Gastroesophageal sphincter (tissue), 4 donors: ENCODE measurements around the gene LIN7C. TPM values are rescaled to one million over a fixed set of nuclear protein-coding genes. Genes with fewer than 3 reads are reported as not detected.

Experiments
- ATAC-seq: fragments of 150-250 bp; one replicate; pipeline ENCODE4 v1.9.1; 2016; ENCODE audit warnings: mild to moderate bottlenecking, moderate library complexity
- H3K27ac ChIP-seq, 4 donors: fragments of 200-600 bp; sonication (generic) in 3 of 4; 1 replicate in 3 of 4; 2 replicates in 1 of 4; pipeline ENCODE4 v1.5.1; 2016 to 2019
- H3K27me3 ChIP-seq: fragments of 200-600 bp; sonication (generic); one replicate; pipeline ENCODE4 v1.5.1; 2019
- H3K36me3 ChIP-seq, 2 donors: fragments of 200-600 bp; sonication (generic); one replicate each; pipeline ENCODE4 v1.5.1; 2019; ENCODE audit warnings: control low read depth in 1 of 2
- H3K4me1 ChIP-seq, 3 donors: fragments of 200-600 bp; sonication (generic); 1 replicate in 2 of 3; 2 replicates in 1 of 3; pipeline ENCODE4 v1.5.1; 2016 to 2019; ENCODE audit warnings: control low read depth in 2 of 3
- H3K4me3 ChIP-seq, 2 donors: fragments of 200-600 bp; sonication (generic); one replicate each; pipeline ENCODE4 v1.5.1; 2019; ENCODE audit warnings: mild to moderate bottlenecking in 1 of 2, moderate library complexity in 1 of 2
- H3K9me3 ChIP-seq, 3 donors: fragments of 200-600 bp; sonication (generic); one replicate each; pipeline ENCODE4 v1.5.1; 2017 to 2019; ENCODE audit warnings: control low read depth in 2 of 3
- EP300 ChIP-seq: sonication (generic); formaldehyde crosslinking; IDR thresholded peaks from one replicate; pipeline ENCODE4 v1.6.1; 2017; ENCODE audit warnings: antibody characterized with exemption, mild to moderate bottlenecking
- POLR2A ChIP-seq, 2 donors: fragments of 450-650 bp; IDR thresholded peaks; one replicate each; pipeline ENCODE4 v1.6.1; 2017; ENCODE audit warnings: antibody characterized with exemption in 2 of 2, mild to moderate bottlenecking in 2 of 2, moderate library complexity in 1 of 2
- POLR2AphosphoS5 ChIP-seq: sonication (generic); formaldehyde crosslinking; IDR thresholded peaks from one replicate; pipeline ENCODE4 v1.6.1; 2017; ENCODE audit warnings: antibody characterized with exemption
- WGBS, 2 donors: methylation state at CpG; one replicate each; pipeline ENCODE4 v1.1.5; 2018; ENCODE audit warnings: low coverage in 1 of 2; 5-methylcytosine and 5-hydroxymethylcytosine counted together
- small RNA-seq, 4 donors: library from RNA; depleted of rRNA; stranded (forward); fragments of <200 nt; gene quantifications; one replicate each; pipeline ENCODE3, GENCODE V24; 2016
- total RNA-seq, 4 donors: library from RNA; depleted of rRNA; stranded (reverse); fragments of >200 nt; gene quantifications; one replicate each; pipeline ENCODE4 v1.1.0, GENCODE V29; 2016
- TF ChIP-seq, protein P1 (sequence below), 4 experiments: fragments of 200-600 bp in 2 of 4; fragments of 450-650 bp in 2 of 4; sonication (generic) in 1 of 4; IDR thresholded peaks; one replicate each; pipeline ENCODE4 v1.5.1; 2017 to 2019; ENCODE audit warnings: antibody characterized with exemption in 4 of 4, mild to moderate bottlenecking in 2 of 4, moderate library complexity in 2 of 4

The LIN7C gene
- total RNA-seq, 4 donors from 2014 or later = 37.6 to 56.2 (median 51.1) TPM

DNA sequence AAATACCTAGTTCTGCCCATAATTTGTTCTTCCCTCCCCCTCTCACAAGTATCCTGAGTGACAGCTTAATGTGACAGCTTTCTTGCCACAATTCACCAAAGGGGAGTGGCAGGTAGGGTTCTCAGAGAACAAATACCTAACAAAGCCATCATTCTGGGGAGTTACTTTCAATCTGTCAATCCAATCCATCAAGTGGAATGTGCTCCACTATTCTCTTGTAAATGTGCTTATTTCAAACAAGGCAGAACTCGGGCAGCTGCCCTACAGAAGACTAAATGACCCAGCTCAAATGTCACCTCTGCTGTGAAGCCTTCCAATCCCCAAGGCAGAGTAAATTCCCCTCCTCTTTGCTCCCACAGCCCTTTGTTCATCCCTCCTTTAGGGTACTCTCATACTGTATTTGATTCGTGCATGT is 61.8 kb downstream of the LIN7C start:
- Histone ChIP-seq H3K9me3 (no peaks in the 10 kb centered on the region), H3K27me3 (no peaks in the 10 kb centered on the region), H3K4me1 (peaks cover 0 to 21% (median 0%) of the 10 kb centered on the region in 3 donors), H3K36me3 (no peaks in the 10 kb centered on the region), H3K27ac (no peak overlapping the region), H3K4me3 (no peak overlapping the region)
- 71% methylated on average over 2 of the region's 2 CpGs; no CpG with 5 or more reads in 1 of the 2 donors for WGBS, 2 donors
- no peak for ATAC-seq
- TF ChIP-seq POLR2AphosphoS5 (no peak), POLR2A (IDR thresholded peaks at IDR 0.05) (no peak), EP300 (no peak)
- TF ChIP-seq, protein P1, sequence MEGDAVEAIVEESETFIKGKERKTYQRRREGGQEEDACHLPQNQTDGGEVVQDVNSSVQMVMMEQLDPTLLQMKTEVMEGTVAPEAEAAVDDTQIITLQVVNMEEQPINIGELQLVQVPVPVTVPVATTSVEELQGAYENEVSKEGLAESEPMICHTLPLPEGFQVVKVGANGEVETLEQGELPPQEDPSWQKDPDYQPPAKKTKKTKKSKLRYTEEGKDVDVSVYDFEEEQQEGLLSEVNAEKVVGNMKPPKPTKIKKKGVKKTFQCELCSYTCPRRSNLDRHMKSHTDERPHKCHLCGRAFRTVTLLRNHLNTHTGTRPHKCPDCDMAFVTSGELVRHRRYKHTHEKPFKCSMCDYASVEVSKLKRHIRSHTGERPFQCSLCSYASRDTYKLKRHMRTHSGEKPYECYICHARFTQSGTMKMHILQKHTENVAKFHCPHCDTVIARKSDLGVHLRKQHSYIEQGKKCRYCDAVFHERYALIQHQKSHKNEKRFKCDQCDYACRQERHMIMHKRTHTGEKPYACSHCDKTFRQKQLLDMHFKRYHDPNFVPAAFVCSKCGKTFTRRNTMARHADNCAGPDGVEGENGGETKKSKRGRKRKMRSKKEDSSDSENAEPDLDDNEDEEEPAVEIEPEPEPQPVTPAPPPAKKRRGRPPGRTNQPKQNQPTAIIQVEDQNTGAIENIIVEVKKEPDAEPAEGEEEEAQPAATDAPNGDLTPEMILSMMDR (IDR thresholded peaks at IDR 0.05) = no peak

Small RNA genes within 50 kb of the gene (small RNA-seq; reads per million reads assigned to genes)
- gene AC100771.1 (0 reads per million in 4 donors), gene MIR8087 (0 reads per million in 4 donors), gene RNA5SP339 (0 to 0.55 (median 0) reads per million in 4 donors)

Other genes starting within 250 kb of the LIN7C start
- 1 to 10 TPM in 3 of 4 donors, under 1 TPM in 1; 0.78 to 1.3 (median 1.1) TPM for gene CCDC34, start 143.6 kb downstream of the LIN7C start, total RNA-seq
- gene LGR4, start 34.0 kb downstream of the LIN7C start, total RNA-seq = 10 to 100 TPM; 21.0 to 35.9 (median 31.8) TPM
- under 1 TPM in 3 of 4 donors, not detected in 1; 0.31 to 0.62 (median 0.37) TPM for gene BDNF, start 193.7 kb upstream of the LIN7C start, total RNA-seq